ENCODE measurements around the gene NAA50. TPM values are rescaled to one million over a fixed set of nuclear protein-coding genes. Genes with fewer than 3 reads are reported as not detected.
A peak's percentile ranks its signal among the peaks of the same experiment; 100 is the strongest.

NAA50 gene
- 96.5 TPM for polyA plus RNA-seq (2013, experiment 1 of 2)
- polyA plus RNA-seq (2013, experiment 2 of 2) = 93.5 TPM

- peaks cover 4% of the 10 kb centered on the region for H3K4me1 ChIP-seq (ENCODE audit: control insufficient read depth, insufficient read depth, low read length, poor library complexity, severe bottlenecking)
- WGBS, 2 experiments (ENCODE audit: insufficient coverage in 2 of 2) = 0% methylated on average over 63 to 67 of the region's 72 CpGs
- no peaks in the 10 kb centered on the region for H3K9me3 ChIP-seq (ENCODE audit: control insufficient read depth, low read length)
- H3K36me3 ChIP-seq (ENCODE audit: control insufficient read depth, insufficient read depth, low read length) = peaks cover 4% of the 10 kb centered on the region
- H3K27ac ChIP-seq (ENCODE audit: low read depth, low read length, severe bottlenecking) = peak within 1 kb of the TSS; percentile 100
- peak within 1 kb of the TSS; percentile 88 for H3K4me3 ChIP-seq (ENCODE audit: extremely low read depth, insufficient read depth, low read length, poor library complexity, severe bottlenecking)
These were observed at the start of gene NAA50 for GRCh38 chr3:113745756-113746547. TSS of gene NAA50 (minus strand) at chr3:113746249. CDS start at chr3:113745949, 300 bp downstream.

- no peaks in the 10 kb centered on the region for H3K4me1 ChIP-seq (ENCODE audit: control insufficient read depth, insufficient read depth, low read length, poor library complexity, severe bottlenecking)
- H3K36me3 ChIP-seq (ENCODE audit: control insufficient read depth, insufficient read depth, low read length) = peaks cover 17% of the 10 kb centered on the region
- no peak overlapping the region for H3K4me3 ChIP-seq (ENCODE audit: extremely low read depth, insufficient read depth, low read length, poor library complexity, severe bottlenecking)
- H3K27ac ChIP-seq (ENCODE audit: low read depth, low read length, severe bottlenecking) = no peak overlapping the region
- H3K9me3 ChIP-seq (ENCODE audit: control insufficient read depth, low read length) = no peaks in the 10 kb centered on the region
- WGBS, 2 experiments (ENCODE audit: insufficient coverage in 2 of 2) = 75 to 83% methylated on average over 1 of the region's 4 CpGs
These were observed 49.6 kb upstream of the NAA50 start for GRCh38 chr3:113795693-113796092.

- H3K27ac ChIP-seq (ENCODE audit: low read depth, low read length, severe bottlenecking) = no peak overlapping the region
- 94 to 100% methylated on average over 2 to 3 of the region's 4 CpGs for WGBS, 2 experiments (ENCODE audit: insufficient coverage in 2 of 2)
- peaks cover 20% of the 10 kb centered on the region for H3K36me3 ChIP-seq (ENCODE audit: control insufficient read depth, insufficient read depth, low read length)
- H3K4me1 ChIP-seq (ENCODE audit: control insufficient read depth, insufficient read depth, low read length, poor library complexity, severe bottlenecking) = no peaks in the 10 kb centered on the region
- H3K4me3 ChIP-seq (ENCODE audit: extremely low read depth, insufficient read depth, low read length, poor library complexity, severe bottlenecking) = no peak overlapping the region
- no peaks in the 10 kb centered on the region for H3K9me3 ChIP-seq (ENCODE audit: control insufficient read depth, low read length)
These were observed 48.5 kb upstream of the NAA50 start for GRCh38 chr3:113794526-113794925.

- no peak overlapping the region for H3K4me3 ChIP-seq (ENCODE audit: extremely low read depth, insufficient read depth, low read length, poor library complexity, severe bottlenecking)
- no peaks in the 10 kb centered on the region for H3K4me1 ChIP-seq (ENCODE audit: control insufficient read depth, insufficient read depth, low read length, poor library complexity, severe bottlenecking)
- peaks cover 34% of the 10 kb centered on the region for H3K36me3 ChIP-seq (ENCODE audit: control insufficient read depth, insufficient read depth, low read length)
- H3K9me3 ChIP-seq (ENCODE audit: control insufficient read depth, low read length) = no peaks in the 10 kb centered on the region
- no peak overlapping the region for H3K27ac ChIP-seq (ENCODE audit: low read depth, low read length, severe bottlenecking)
These were observed 45.3 kb upstream of the NAA50 start for GRCh38 chr3:113791381-113791780.

GRCh38 chr3:113783980-113784379 lies 37.9 kb upstream of the NAA50 start:
- Histone ChIP-seq H3K9me3 (ENCODE audit: control insufficient read depth, low read length) (no peaks in the 10 kb centered on the region), H3K36me3 (ENCODE audit: control insufficient read depth, insufficient read depth, low read length) (peaks cover 17% of the 10 kb centered on the region), H3K4me1 (ENCODE audit: control insufficient read depth, insufficient read depth, low read length, poor library complexity, severe bottlenecking) (peaks cover 11% of the 10 kb centered on the region), H3K4me3 (ENCODE audit: extremely low read depth, insufficient read depth, low read length, poor library complexity, severe bottlenecking) (no peak overlapping the region), H3K27ac (ENCODE audit: low read depth, low read length, severe bottlenecking) (peak overlapping the region; percentile 75)
- 40% methylated on average over 1 of the region's 4 CpGs; no CpG with 5 or more reads in 1 of the 2 experiments for WGBS, 2 experiments (ENCODE audit: insufficient coverage in 2 of 2)

GRCh38 chr3:113783463-113783862 lies 37.4 kb upstream of the NAA50 start:
- Histone ChIP-seq H3K4me1 (ENCODE audit: control insufficient read depth, insufficient read depth, low read length, poor library complexity, severe bottlenecking) (peaks cover 11% of the 10 kb centered on the region), H3K27ac (ENCODE audit: low read depth, low read length, severe bottlenecking) (peak overlapping the region; percentile 75), H3K4me3 (ENCODE audit: extremely low read depth, insufficient read depth, low read length, poor library complexity, severe bottlenecking) (no peak overlapping the region), H3K9me3 (ENCODE audit: control insufficient read depth, low read length) (no peaks in the 10 kb centered on the region), H3K36me3 (ENCODE audit: control insufficient read depth, insufficient read depth, low read length) (peaks cover 15% of the 10 kb centered on the region)

GRCh38 chr3:113776564-113776963 lies 30.5 kb upstream of the NAA50 start:
- Histone ChIP-seq H3K36me3 (ENCODE audit: control insufficient read depth, insufficient read depth, low read length) (no peaks in the 10 kb centered on the region), H3K9me3 (ENCODE audit: control insufficient read depth, low read length) (no peaks in the 10 kb centered on the region), H3K4me3 (ENCODE audit: extremely low read depth, insufficient read depth, low read length, poor library complexity, severe bottlenecking) (no peak overlapping the region), H3K27ac (ENCODE audit: low read depth, low read length, severe bottlenecking) (no peak overlapping the region), H3K4me1 (ENCODE audit: control insufficient read depth, insufficient read depth, low read length, poor library complexity, severe bottlenecking) (no peaks in the 10 kb centered on the region)
- 86 to 88% methylated on average over 1 of the region's 3 CpGs for WGBS, 2 experiments (ENCODE audit: insufficient coverage in 2 of 2)

- H3K4me3 ChIP-seq (ENCODE audit: extremely low read depth, insufficient read depth, low read length, poor library complexity, severe bottlenecking) = no peak overlapping the region
- no peak overlapping the region for H3K27ac ChIP-seq (ENCODE audit: low read depth, low read length, severe bottlenecking)
- no peaks in the 10 kb centered on the region for H3K4me1 ChIP-seq (ENCODE audit: control insufficient read depth, insufficient read depth, low read length, poor library complexity, severe bottlenecking)
- no peaks in the 10 kb centered on the region for H3K9me3 ChIP-seq (ENCODE audit: control insufficient read depth, low read length)
- WGBS, 2 experiments (ENCODE audit: insufficient coverage in 2 of 2) = 80 to 100% methylated on average over 1 of the region's 1 CpG
- H3K36me3 ChIP-seq (ENCODE audit: control insufficient read depth, insufficient read depth, low read length) = no peaks in the 10 kb centered on the region
These were observed 29.5 kb upstream of the NAA50 start for GRCh38 chr3:113775516-113775915.

GRCh38 chr3:113773381-113773780 lies 27.3 kb upstream of the NAA50 start:
- no peak overlapping the region for H3K4me3 ChIP-seq (ENCODE audit: extremely low read depth, insufficient read depth, low read length, poor library complexity, severe bottlenecking)
- H3K4me1 ChIP-seq (ENCODE audit: control insufficient read depth, insufficient read depth, low read length, poor library complexity, severe bottlenecking) = peaks cover 6% of the 10 kb centered on the region
- no peaks in the 10 kb centered on the region for H3K36me3 ChIP-seq (ENCODE audit: control insufficient read depth, insufficient read depth, low read length)
- no peak overlapping the region for H3K27ac ChIP-seq (ENCODE audit: low read depth, low read length, severe bottlenecking)
- WGBS, 2 experiments (ENCODE audit: insufficient coverage in 2 of 2) = 82 to 100% methylated on average over 1 of the region's 3 CpGs
- H3K9me3 ChIP-seq (ENCODE audit: control insufficient read depth, low read length) = no peaks in the 10 kb centered on the region

GRCh38 chr3:113771993-113772392 lies 25.9 kb upstream of the NAA50 start:
- H3K4me3 ChIP-seq (ENCODE audit: extremely low read depth, insufficient read depth, low read length, poor library complexity, severe bottlenecking) = no peak overlapping the region

GRCh38 chr3:113769551-113769950 lies 23.5 kb upstream of the NAA50 start:
- H3K4me3 ChIP-seq (ENCODE audit: extremely low read depth, insufficient read depth, low read length, poor library complexity, severe bottlenecking) = no peak overlapping the region
- no peaks in the 10 kb centered on the region for H3K36me3 ChIP-seq (ENCODE audit: control insufficient read depth, insufficient read depth, low read length)
- peaks cover 6% of the 10 kb centered on the region for H3K4me1 ChIP-seq (ENCODE audit: control insufficient read depth, insufficient read depth, low read length, poor library complexity, severe bottlenecking)
- no peaks in the 10 kb centered on the region for H3K9me3 ChIP-seq (ENCODE audit: control insufficient read depth, low read length)
- no peak overlapping the region for H3K27ac ChIP-seq (ENCODE audit: low read depth, low read length, severe bottlenecking)

More at GRCh38 chr3:113771993-113772392, 25.9 kb upstream of the NAA50 start:
- Histone ChIP-seq H3K9me3 (ENCODE audit: control insufficient read depth, low read length) (no peaks in the 10 kb centered on the region), H3K27ac (ENCODE audit: low read depth, low read length, severe bottlenecking) (no peak overlapping the region), H3K36me3 (ENCODE audit: control insufficient read depth, insufficient read depth, low read length) (no peaks in the 10 kb centered on the region), H3K4me1 (ENCODE audit: control insufficient read depth, insufficient read depth, low read length, poor library complexity, severe bottlenecking) (peaks cover 6% of the 10 kb centered on the region)
